ENCODE measurements around the gene RAB6B.

GRCh38 chr3:133840767-133841166, 54.9 kb downstream of the RAB6B start:
- TF ChIP-seq CTCF (tag by site-specific recombination; IDR thresholded peaks at IDR 0.05): no peak
- TF ChIP-seq ZNF366 (tag by site-specific recombination; conservative IDR thresholded peaks at IDR 0.05): no peak
- TF ChIP-seq ELK4 (IDR thresholded peaks at IDR 0.05; ENCODE audit: borderline replicate concordance, low read depth, low read length): no peak

Measured in HEK293 (cell line).